NCI-H2081 (cell line): ENCODE measurements around the gene RANBP9.

Experiments used
- DNase-seq, 2 experiments: peaks; one replicate each; lab custom pipeline; 2025; lab: John Stamatoyannopoulos, UW

Gene RANBP9

GRCh38 chr6:13678255-13678983, 33.2 kb downstream of the RANBP9 start:
- no peak for DNase-seq

DNA sequence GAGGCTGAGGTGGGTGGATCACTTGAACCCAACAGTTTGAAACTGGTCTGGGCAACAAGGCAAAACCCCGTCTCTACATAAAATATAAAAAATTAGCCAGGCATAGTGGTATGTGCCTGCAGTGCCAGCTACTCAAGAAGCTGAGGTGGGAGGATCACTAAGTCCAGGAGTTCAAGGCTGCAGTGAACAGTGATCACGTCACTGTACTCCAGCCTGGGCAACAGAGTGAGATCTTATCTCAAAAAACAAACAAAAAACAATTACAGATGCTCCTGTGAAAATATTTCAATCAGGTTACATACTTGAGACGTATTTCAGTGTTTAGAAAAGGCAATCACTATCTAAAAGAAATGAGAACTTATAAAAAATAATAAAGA, 33.8 kb downstream of the RANBP9 start:
- DNase-seq = no peak

- no peak for DNase-seq
These were observed 35.0 kb downstream of the RANBP9 start for GRCh38 chr6:13676551-13677156.

DNA sequence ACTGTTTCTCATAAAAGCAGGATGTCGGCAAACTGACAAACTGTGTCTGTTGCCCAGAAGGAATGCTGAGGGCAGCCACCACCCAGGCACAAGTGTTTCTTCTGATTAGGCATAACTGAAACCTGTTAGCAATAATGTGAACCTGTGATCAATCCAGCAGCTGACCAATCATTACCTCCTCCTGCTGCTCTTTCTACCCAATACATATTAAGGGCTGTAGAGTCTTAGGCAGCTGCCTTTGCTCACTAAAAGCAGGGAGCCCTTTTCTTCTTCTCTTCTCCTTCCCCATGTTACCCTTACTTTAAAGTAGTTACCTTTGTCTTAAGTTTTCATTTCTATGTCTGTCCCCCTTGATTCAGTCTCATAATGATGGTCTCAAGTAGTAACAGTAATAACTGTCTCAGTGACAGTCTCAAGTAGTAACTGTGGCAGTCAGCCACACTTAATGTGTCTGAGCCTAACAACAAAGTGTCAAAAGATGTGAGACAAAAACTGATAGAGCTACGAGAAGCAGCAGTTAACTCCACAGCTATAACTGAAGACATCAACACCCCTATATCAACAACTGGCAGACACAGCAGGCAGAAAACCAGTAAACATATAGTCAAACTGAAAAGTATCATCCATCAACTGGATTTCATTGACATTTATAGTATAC, 37.0 kb downstream of the RANBP9 start:
- no peak for DNase-seq

- DNase-seq = no peak
These were observed 37.7 kb downstream of the RANBP9 start for GRCh38 chr6:13673825-13674444.

DNA sequence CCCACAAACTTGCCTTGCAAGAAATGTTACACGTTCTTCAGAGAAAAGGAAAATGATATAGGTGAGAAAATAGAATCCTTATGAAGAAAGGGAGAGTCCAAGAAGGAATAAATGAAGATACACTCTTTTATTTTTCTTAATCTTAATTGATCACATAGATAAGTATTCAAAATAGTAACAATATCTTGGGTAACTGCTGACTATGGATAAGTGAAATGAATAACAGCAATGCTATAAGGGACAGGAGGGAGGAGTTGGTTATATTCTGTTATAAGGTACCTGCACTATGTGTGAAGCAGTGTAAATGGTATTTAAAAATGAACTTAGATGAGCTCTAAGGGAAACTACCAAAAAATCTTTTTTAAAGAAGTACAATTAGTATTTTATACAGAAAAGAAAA, 38.3 kb downstream of the RANBP9 start:
- DNase-seq = no peak

- no peak for DNase-seq
These were observed 38.7 kb downstream of the RANBP9 start for GRCh38 chr6:13672904-13673303.

GRCh38 chr6:13671548-13672127, 40.0 kb downstream of the RANBP9 start:
- no peak for DNase-seq

- no peak for DNase-seq
These were observed 42.2 kb downstream of the RANBP9 start for GRCh38 chr6:13669476-13669875.

DNA sequence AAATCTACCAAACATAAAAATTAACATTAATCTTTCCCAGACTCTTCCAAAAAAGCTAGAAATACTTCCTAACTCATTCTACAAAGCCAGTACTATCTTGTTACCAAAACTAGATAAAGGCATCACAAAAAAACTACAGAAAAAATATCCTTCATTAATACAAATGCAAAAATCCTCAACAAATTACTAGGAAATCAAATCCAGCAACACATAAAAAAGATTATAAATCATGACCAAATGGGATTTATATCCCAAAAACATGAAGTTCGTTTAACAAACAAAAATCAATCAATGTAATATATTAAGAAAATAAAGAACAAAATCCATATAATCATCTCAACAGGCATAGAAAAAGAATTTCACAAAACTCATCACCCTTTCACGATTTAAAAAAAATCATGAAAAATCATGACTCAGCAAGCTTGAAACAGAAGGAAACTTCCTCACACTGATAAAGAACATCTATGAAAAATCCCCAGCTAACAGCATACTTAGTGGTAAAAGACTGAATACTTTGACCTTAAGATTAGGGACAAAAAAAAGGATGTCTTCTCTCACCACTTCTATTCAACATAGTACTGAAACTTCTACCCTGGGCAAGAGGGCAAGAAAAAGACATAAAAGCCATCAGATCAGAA, 43.2 kb downstream of the RANBP9 start:
- no peak for DNase-seq

- DNase-seq = no peak
These were observed 44.0 kb downstream of the RANBP9 start for GRCh38 chr6:13667655-13668054.

- DNase-seq = no peak
These were observed 45.2 kb downstream of the RANBP9 start for GRCh38 chr6:13666194-13667105.

GRCh38 chr6:13664703-13665352, 46.8 kb downstream of the RANBP9 start:
- DNase-seq = no peak

- DNase-seq = no peak
These were observed 47.6 kb downstream of the RANBP9 start for GRCh38 chr6:13663986-13664385.

GRCh38 chr6:13662651-13663334, 48.8 kb downstream of the RANBP9 start:
- DNase-seq = no peak

DNA sequence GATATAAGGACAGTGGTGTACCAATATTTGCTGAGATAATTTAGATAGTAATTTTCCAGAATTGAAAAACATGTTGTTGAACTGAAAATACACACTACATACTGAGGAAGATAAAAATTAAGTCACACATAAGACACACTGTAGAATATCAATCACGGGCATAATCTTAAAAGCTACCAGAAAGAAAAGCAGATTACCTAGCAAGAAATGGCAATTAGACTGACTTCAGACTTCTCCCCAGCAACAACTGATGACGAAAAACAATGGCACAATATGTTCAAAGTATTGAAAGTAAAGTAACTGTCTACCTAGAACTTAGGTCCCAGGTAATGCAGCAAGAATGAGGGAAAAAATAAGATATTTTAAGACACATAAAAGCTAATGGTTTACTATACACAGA, 50.0 kb downstream of the RANBP9 start:
- no peak for DNase-seq

- no peak for DNase-seq
These were observed 50.7 kb downstream of the RANBP9 start for GRCh38 chr6:13660893-13661292.

DNA sequence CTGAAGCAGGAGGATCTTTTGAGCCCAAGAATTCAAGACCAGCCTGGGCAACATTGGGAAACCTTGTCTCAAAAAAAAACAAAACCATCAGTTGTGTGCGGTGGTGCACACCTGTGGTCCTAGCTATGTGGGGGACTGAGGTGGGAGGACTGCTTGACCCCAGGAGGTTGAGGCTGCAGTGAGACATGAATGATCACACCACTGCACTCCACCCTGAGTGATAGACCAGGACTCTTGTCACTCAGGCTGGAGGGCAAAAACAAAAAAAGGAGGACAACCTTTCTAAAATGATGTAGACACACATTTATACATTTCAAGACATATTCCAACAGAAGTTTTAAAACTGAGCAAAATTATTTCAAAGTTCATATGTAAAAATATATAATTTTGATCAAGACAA, 51.4 kb downstream of the RANBP9 start:
- no peak for DNase-seq

- DNase-seq = no peak
These were observed 55.9 kb downstream of the RANBP9 start for GRCh38 chr6:13655700-13656099.

GRCh38 chr6:13654496-13654895, 57.1 kb downstream of the RANBP9 start:
- no peak for DNase-seq
